K562 (cell line): ENCODE results near the gene HMSD. TPM values are rescaled to one million over a fixed set of nuclear protein-coding genes. Genes with fewer than 3 reads are reported as not detected.

Experiments
- ATAC-seq: fragments of 200-7000 bp; cut with Tn5 transposase; 3 replicates; pipeline ENCODE4 v1.9.1; 2020; ENCODE audit warnings: moderate library complexity
- BruUV-seq: library from RNA; stranded (reverse); fragments of 400-500 nt; replicated peaks from 2 replicates; lab custom pipeline; 2021; lab: Mats Ljungman, UMichigan
- CTCF ChIA-PET: fragments of 300-600 bp; formaldehyde crosslinking; extraction: SDS; loops from one replicate; lab custom pipeline; 2021; ENCODE audit warnings: low intra/inter-chr PET ratio; lab: Yijun Ruan, JAX
- POLR2A ChIA-PET: fragments of 300-600, 350-650 bp; sonication (Branson Sonifier 250); formaldehyde crosslinking; extraction: SDS; loops from one replicate; lab custom pipeline; 2021; ENCODE audit warnings: antibody characterized with exemption, inconsistent platforms; lab: Yijun Ruan, JAX
- DNase-seq, 4 experiments: peaks; one replicate each; pipeline versions ENCODE4 v3.0.0 to v3.0.0-alpha.2; 2011 to 2018; ENCODE audit warnings: low spot score in 3 of 4, mixed read lengths in 3 of 4; ENCODE audit errors: extremely low read depth in 1 of 4
- FAIRE-seq: peaks from 2 replicates; lab custom pipeline; 2011; peaks lifted over from hg19 to GRCh38; lab: Jason Lieb, UNC
- H2AFZ ChIP-seq: 2 replicates; pipeline ENCODE4 v1.6.0; 2011; ENCODE audit warnings: low read depth, low read length, control low read depth, inconsistent platforms
- H3K27ac ChIP-seq: fragments of 200-600 bp; 3 replicates; pipeline ENCODE4 v1.8.0; 2011; ENCODE audit warnings: low read depth, mild to moderate bottlenecking, control low read depth, inconsistent platforms, low read length, moderate library complexity, mixed read lengths; ENCODE audit errors: extremely low read depth
- H3K27me3 ChIP-seq, 2 experiments: fragments of 300-600 bp in 1 of 2; 2 replicates in 1 of 2; 3 replicates in 1 of 2; pipeline versions ENCODE4 v1.6.0 to v1.8.0; 2011; ENCODE audit warnings: inconsistent platforms in 2 of 2, low read length in 2 of 2, mild to moderate bottlenecking in 1 of 2, mixed read lengths in 1 of 2, moderate library complexity in 1 of 2; ENCODE audit not compliant: control insufficient read depth in 2 of 2, insufficient read depth in 2 of 2
- H3K36me3 ChIP-seq: fragments of 300-600 bp; 3 replicates; pipeline ENCODE4 v1.8.0; 2011; ENCODE audit warnings: mild to moderate bottlenecking, low read length, inconsistent platforms; ENCODE audit not compliant: control insufficient read depth, insufficient read depth
- H3K4me1 ChIP-seq, 2 experiments: fragments of 200-600 bp in 1 of 2; replicated peaks in 1 of 2; 2 replicates in 1 of 2; 3 replicates in 1 of 2; pipeline versions ENCODE4 v1.5.1 to v1.8.0; 2011; ENCODE audit warnings: inconsistent platforms in 2 of 2, low read length in 2 of 2, mild to moderate bottlenecking in 1 of 2, mixed read lengths in 1 of 2, moderate library complexity in 1 of 2; ENCODE audit not compliant: control insufficient read depth in 2 of 2, insufficient read depth in 2 of 2
- H3K4me2 ChIP-seq: 2 replicates; pipeline ENCODE4 v1.6.1; 2011; ENCODE audit warnings: low read length, control low read depth, inconsistent platforms, mixed read lengths; ENCODE audit not compliant: insufficient read depth
- H3K4me3 ChIP-seq: fragments of 200-600 bp; sonication (generic), shearing (Covaris generic); 2 replicates; pipeline ENCODE4 v1.5.1; 2016; ENCODE audit warnings: control low read depth, inconsistent platforms
- H3K79me2 ChIP-seq: fragments of 200-600 bp; 3 replicates; pipeline ENCODE4 v1.8.0; 2011; ENCODE audit warnings: low read length, inconsistent platforms; ENCODE audit not compliant: control insufficient read depth, insufficient read depth
- H3K9ac ChIP-seq, 2 experiments: 2 replicates each; pipeline versions ENCODE4 v1.6.0 to v1.6.1; 2011; ENCODE audit warnings: low read depth in 2 of 2, low read length in 2 of 2, control low read depth in 1 of 2, inconsistent platforms in 1 of 2, mild to moderate bottlenecking in 1 of 2, mixed read lengths in 1 of 2; ENCODE audit not compliant: insufficient read depth in 1 of 2
- H3K9me1 ChIP-seq: one replicate; pipeline ENCODE4 v1.6.0; 2011; ENCODE audit warnings: inconsistent platforms, mild to moderate bottlenecking, low read length, moderate library complexity; ENCODE audit not compliant: control insufficient read depth, insufficient read depth
- H3K9me3 ChIP-seq: replicated peaks from 2 replicates; pipeline ENCODE4 v1.5.1; 2011; ENCODE audit warnings: low read depth, low read length, inconsistent platforms; ENCODE audit not compliant: control insufficient read depth, insufficient read depth
- H4K20me1 ChIP-seq: replicated peaks from 2 replicates; pipeline ENCODE4 v1.6.1; 2011; ENCODE audit warnings: low read length, inconsistent platforms, mixed read lengths; ENCODE audit not compliant: control insufficient read depth, insufficient read depth
- DIDO1 ChIP-seq: fragments of 450-650 bp; IDR thresholded peaks from 2 replicates; pipeline ENCODE4 v1.6.1; 2016; ENCODE audit warnings: low read depth, missing biosample characterization, missing genetic modification characterization
- HDAC1 ChIP-seq, 2 experiments: fragments of 450-650 bp; IDR thresholded peaks; 2 replicates each; pipeline ENCODE4 v1.6.1; 2016 to 2017; ENCODE audit warnings: inconsistent platforms in 1 of 2, mild to moderate bottlenecking in 1 of 2, moderate library complexity in 1 of 2
- IRF9 ChIP-seq: fragments of 450-650 bp; IDR thresholded peaks from 2 replicates; pipeline ENCODE4 v1.6.1; 2016; ENCODE audit warnings: missing biosample characterization, missing genetic modification characterization
- JUNB ChIP-seq: fragments of 450-650 bp; formaldehyde crosslinking; conservative IDR thresholded peaks from 2 replicates; pipeline ENCODE4 v1.4.0; 2020; ENCODE audit warnings: mild to moderate bottlenecking
- PCBP2 ChIP-seq: fragments of 200-400 bp; formaldehyde crosslinking; IDR thresholded peaks from 2 replicates; pipeline ENCODE4 v1.6.1; 2018; ENCODE audit warnings: low read length, low read depth, mild to moderate bottlenecking, moderate library complexity; ENCODE audit not compliant: poor library complexity, severe bottlenecking
- PKNOX1 ChIP-seq: fragments of 450-650 bp; IDR thresholded peaks from 2 replicates; pipeline ENCODE4 v1.6.1; 2016
- RERE ChIP-seq: sonication (generic); formaldehyde crosslinking; IDR thresholded peaks from 2 replicates; pipeline ENCODE4 v1.8.0; 2023; ENCODE audit warnings: missing genetic modification reagents, mild to moderate bottlenecking, borderline replicate concordance
- RFX7 ChIP-seq: fragments of 250-450 bp; sonication (Bioruptor Pico); IDR thresholded peaks from 2 replicates; pipeline ENCODE4 v1.5.1; 2021; ENCODE audit warnings: mild to moderate bottlenecking
- TFAP4 ChIP-seq: sonication (generic); formaldehyde crosslinking; IDR thresholded peaks from 2 replicates; pipeline ENCODE4 v1.8.0; 2022; ENCODE audit warnings: missing genetic modification reagents, mild to moderate bottlenecking, moderate library complexity, borderline replicate concordance
- ZNF431 ChIP-seq: sonication (generic); formaldehyde crosslinking; IDR thresholded peaks from 2 replicates; pipeline ENCODE4 v1.8.0; 2022; ENCODE audit warnings: mild to moderate bottlenecking, missing genetic modification reagents
- WGBS: fragments of 100-300 bp; shearing (Covaris generic); methylation state at CpG from one replicate; pipeline ENCODE4 v1.1.6; 2016; ENCODE audit warnings: low coverage, mixed read lengths; ENCODE audit not compliant: insufficient coverage; ENCODE audit errors: missing lambda C conversion rate; 5-methylcytosine and 5-hydroxymethylcytosine counted together
- in situ Hi-C: fragments of 300-500 bp; cut with MboI; formaldehyde crosslinking; loops from 4 replicates; pipeline ENCODE4 v1.15.0; 2018; ENCODE audit warnings: inconsistent platforms, mixed read lengths
- intact Hi-C: fragments of 100-400 bp; cut with micrococcal nuclease; formaldehyde crosslinking; loops from 2 replicates; pipeline ENCODE4 v1.14.2; 2022
- polyA plus RNA-seq, 8 experiments: library from polyadenylated mRNA; depleted of rRNA in 4 of 8; stranded (reverse) in 5 of 8; unstranded in 3 of 8; fragments of >200 nt; fragmentation: Nextera tagmentation in 2 of 8; fragmentation: Illumina TruSeq in 1 of 8; extraction: Ambion mirVana in 2 of 8; extraction: Trizol in 1 of 8; gene quantifications; 2 replicates each; pipeline versions ENCODE4 v1.2.1 to v1.2.3, GENCODE V29; 2011 to 2014; ENCODE audit warnings: inconsistent platforms in 1 of 8, missing spikeins in 1 of 8
- total RNA-seq, 7 experiments: library from RNA; depleted of rRNA in 6 of 7; stranded (reverse); fragments of >200 nt in 6 of 7; fragmentation: Illumina TruSeq in 2 of 7; extraction: Trizol in 2 of 7; gene quantifications; 2 replicates each; pipeline versions ENCODE4 v1.2.1 to v1.2.3, GENCODE V29; 2011 to 2021; ENCODE audit warnings: low replicate concordance in 1 of 7

Gene HMSD
- total and polyA plus RNA-seq, 9 of the 15 experiments (the other 6 are each of a cell fraction or from before 2014, with no cell fraction given), result 0.18 to 0.39 (median 0.33) TPM; not detected in 6

- H3K4me1 ChIP-seq, result no peaks in the 10 kb centered on the region
- POLR2A ChIA-PET, result no interaction called here
- H3K79me2 ChIP-seq, result no peaks in the 10 kb centered on the region
- FAIRE-seq (no peak), DNase-seq (no peak), ATAC-seq (no peak)
- H3K9ac ChIP-seq, result no peak overlapping the region
- intact Hi-C loops, result no loop called here
- no peaks in the 10 kb centered on the region for H3K9me1 ChIP-seq
- H3K9me3 ChIP-seq, result no peaks in the 10 kb centered on the region
- WGBS, result 0% methylated on average over 5 of the region's 41 CpGs
- H3K27me3 ChIP-seq, result no peaks in the 10 kb centered on the region
- H3K27ac ChIP-seq, result no peak overlapping the region
- H2AFZ ChIP-seq, result no peak overlapping the region
- no TSS peak for BruUV-seq
- in situ Hi-C loops, result no loop called here
- H3K4me2 ChIP-seq, result no peak overlapping the region
- H4K20me1 ChIP-seq, result no peaks in the 10 kb centered on the region
- no peaks in the 10 kb centered on the region for H3K36me3 ChIP-seq
- CTCF ChIA-PET, result no interaction called here
- no peak overlapping the region for H3K4me3 ChIP-seq
- TF ChIP-seq JUNB (CRISPR knock-in tag) (no peak), RERE (CRISPR knock-in tag) (no peak), PCBP2 (no peak), ZNF431 (CRISPR knock-in tag) (no peak), HDAC1 (IDR thresholded peaks at IDR 0.05) (no peak), TFAP4 (CRISPR knock-in tag) (no peak), PKNOX1 (no peak), DIDO1 (tag) (no peak), IRF9 (tag) (no peak), RFX7 (CRISPR knock-in tag) (no peak)
These were observed 53.5 kb downstream of the HMSD start for GRCh38 chr18:64002581-64002980.
